Mesenteric fat pad (tissue), 1 donor: ENCODE data around the gene MSL3. TPM values are rescaled to one million over a fixed set of nuclear protein-coding genes. Genes with fewer than 3 reads are reported as not detected.

Experiments used
- DNase-seq: peaks from one replicate; pipeline ENCODE4 v3.0.0-alpha.2; 2020; ENCODE audit warnings: low spot score
- long read RNA-seq: library from polyadenylated mRNA; unstranded; transcript quantifications from one replicate; pipeline ENCODE4 v2.0.0, GENCODE V29; 2020
- total RNA-seq: library from RNA; stranded (reverse); fragmentation: NEBNext Ultra II Directional; extraction: Animal tissue kit (Norgen Biotek cat#: 25700); gene quantifications from one replicate; pipeline ENCODE4 v1.2.1, GENCODE V29; 2021
- donor health status: DM: yes; HTN: yes; CAD: no.

MSL3 gene, protein sequence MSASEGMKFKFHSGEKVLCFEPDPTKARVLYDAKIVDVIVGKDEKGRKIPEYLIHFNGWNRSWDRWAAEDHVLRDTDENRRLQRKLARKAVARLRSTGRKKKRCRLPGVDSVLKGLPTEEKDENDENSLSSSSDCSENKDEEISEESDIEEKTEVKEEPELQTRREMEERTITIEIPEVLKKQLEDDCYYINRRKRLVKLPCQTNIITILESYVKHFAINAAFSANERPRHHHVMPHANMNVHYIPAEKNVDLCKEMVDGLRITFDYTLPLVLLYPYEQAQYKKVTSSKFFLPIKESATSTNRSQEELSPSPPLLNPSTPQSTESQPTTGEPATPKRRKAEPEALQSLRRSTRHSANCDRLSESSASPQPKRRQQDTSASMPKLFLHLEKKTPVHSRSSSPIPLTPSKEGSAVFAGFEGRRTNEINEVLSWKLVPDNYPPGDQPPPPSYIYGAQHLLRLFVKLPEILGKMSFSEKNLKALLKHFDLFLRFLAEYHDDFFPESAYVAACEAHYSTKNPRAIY
- 29.9 TPM for total RNA-seq
- long read RNA-seq, transcript MSL3-201 (13 exons, 2,364 nt) = major isoform, 20 of 49 reads
- long read RNA-seq, transcript MSL3-233 (12 exons, 2,507 nt) = minor isoform, 11 of 49 reads
- long read RNA-seq, partial matches to known transcripts = 3 of 49 reads
- long read RNA-seq, other reads (novel, unspliced or antisense) = 6 of 49 reads

DNA sequence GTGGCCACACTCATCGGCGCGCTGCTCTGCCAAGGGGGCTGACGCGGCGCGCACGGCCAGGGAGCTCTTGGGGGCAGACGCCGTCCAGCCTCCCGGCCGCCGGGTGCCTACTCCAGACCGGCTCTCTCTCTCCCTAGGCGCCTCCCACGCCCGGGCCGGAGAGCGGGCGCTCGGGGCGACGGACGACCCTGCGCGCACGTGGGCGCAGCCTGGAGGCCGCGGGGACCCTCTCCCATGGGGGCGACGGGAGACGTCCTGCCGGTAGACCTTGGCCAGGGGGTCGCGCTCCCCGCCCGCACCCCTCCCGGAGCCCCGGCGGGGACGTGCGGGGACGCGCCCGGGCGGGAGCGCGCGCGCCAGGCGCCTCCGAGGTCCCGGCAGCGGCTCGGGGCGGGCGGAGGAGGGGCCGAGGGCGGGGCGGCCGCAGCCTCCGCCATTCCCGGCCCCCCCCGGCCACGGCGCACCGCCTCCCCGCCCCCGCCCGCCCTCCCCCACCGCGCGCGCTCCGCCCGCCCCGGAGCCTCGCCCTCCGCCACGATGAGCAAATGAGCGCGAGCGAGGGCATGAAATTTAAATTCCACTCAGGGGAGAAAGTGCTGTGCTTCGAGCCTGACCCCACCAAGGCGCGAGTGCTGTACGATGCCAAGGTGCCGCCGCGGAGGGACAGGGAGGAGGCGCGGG lies at the start of gene MSL3:
TSS of gene MSL3 (plus strand) at position 519 of the 681 bp plus-strand sequence. CDS start at position 546, 27 bp downstream.
- no peak for DNase-seq

DNA sequence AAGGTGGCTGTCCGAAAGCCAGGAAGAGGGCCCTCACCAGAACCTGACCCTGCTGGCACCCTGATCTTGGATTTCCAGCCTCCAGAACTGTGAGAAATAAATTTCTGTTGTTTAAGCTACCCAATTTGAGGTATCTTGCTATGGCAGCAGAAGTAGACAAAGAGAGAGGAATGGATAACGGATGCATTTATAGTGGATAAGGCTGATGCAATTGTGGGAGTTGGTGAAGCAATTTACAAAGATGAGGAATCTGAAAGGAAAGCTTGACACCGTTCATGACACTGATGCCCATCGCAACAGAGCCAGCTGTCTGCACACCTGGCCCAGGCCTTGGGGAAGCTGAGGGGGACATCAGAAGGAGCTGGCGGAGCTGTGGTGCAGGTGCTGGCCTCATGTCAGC lies 35.7 kb upstream of the MSL3 start:
- no peak for DNase-seq

DNA sequence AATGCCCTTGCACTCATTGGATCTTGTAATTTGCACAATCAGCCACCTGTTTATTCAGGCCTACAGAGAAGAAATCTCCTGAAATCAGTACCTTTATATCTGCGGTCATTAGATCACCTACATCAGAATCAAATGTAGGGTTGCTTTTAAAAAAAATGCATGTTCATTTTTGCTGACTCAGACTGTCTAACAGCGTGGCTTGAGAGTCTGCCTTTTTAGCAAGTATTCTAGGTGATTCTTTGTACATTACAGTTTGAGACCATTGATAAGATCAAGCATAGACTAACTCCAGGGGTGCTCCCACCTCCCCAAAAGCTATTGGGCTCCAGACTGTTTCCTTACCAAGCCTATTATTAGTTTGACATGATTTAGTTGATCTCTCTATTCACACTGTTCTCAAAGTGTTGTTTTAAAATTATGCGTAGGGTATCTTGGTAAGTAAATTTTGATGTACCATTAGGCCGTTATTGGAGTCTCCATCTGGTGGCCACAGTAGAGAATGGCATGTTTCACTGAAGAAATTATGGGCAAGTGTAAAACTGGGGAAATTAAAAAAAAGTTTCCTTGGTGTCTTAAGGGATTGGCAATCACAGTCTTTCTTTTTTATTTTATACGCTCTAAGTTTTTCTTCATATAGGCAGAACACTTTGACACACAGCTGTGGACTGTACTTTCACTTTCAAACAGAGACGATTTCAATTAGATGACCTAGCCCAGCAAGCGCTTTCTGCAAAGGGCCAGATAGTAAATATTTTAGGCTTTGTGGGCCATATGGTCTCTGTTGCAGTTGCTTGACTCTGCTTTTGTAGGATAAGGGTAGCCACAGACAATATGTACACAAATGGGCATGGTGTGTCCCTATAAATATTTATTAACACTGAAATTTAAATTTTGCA lies 33.7 kb upstream of the MSL3 start:
- no peak for DNase-seq

DNA sequence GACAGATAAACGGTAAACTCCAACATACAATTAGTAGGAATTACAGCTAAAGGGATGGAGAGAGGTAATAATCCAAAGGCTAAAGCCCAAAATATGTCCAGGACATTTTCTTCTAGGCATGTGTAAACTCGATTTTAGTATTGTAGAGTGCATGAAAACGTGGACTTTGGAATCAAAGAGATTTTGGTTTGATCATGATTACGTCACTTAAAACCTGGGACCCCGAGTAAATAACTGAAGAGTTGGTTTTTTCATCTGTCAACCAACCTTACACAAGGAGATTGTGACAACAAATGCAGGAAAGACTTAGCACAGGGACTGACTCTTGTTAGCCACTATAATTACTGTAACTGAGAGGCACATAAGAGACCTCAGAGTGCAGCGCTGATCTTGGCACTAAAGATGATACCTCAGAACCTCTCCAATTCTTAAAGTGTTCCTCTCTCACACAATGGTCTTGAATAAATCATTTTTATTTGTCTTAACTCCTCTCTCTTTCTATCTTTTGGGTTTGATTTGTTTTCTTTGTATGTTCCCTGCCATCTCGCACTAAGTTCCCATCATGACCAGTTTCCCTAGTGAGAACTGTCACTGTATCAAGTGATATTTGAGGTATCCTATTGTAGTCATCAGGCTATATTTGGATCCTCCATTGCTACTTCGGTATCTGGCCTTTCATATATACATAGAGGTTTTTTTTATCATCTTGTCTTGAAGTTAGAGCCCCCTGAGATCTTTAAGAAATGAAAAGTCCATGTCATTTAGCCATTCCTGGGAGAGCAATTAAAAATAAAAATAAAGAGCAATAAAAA lies 32.2 kb upstream of the MSL3 start:
- no peak for DNase-seq

DNA sequence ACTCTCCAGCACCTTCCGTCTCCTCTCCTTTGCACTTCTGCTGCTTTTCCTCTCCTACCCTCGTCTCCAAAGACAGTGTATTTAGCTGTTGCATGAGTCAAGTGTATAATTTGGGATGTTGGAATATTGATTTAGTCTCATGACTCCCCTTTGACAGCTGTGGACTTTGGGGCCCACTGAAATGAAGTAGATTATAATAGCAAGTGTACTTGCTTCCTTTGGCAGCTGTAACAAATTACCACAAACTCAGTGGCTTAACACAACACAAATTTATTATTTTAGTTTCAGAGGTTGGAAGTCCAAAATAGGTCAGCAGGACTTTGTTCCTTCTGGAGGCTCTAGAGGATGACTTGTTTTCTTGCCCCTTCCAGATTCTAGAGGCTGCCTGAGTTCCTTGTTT lies 29.5 kb upstream of the MSL3 start:
- DNase-seq = no peak

DNA sequence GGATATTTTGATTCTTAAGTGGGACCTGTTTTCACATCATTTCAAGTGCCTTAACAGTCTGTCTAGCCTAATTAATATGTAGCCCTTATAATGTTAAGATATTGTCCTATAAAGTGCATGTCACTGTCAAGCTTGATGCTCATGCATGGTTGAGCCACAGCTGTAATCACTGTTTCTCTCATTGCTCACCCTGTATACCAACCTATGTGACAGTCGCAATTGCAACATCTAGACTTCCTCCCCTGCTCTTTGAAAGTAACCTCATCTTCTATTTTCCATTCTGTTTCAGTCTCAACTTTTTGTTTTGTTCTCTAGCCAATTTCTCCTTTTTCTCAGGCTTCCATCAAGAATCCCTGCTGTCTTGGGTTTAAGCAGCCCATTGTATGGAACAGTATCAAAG lies 24.4 kb upstream of the MSL3 start:
- DNase-seq = no peak

DNA sequence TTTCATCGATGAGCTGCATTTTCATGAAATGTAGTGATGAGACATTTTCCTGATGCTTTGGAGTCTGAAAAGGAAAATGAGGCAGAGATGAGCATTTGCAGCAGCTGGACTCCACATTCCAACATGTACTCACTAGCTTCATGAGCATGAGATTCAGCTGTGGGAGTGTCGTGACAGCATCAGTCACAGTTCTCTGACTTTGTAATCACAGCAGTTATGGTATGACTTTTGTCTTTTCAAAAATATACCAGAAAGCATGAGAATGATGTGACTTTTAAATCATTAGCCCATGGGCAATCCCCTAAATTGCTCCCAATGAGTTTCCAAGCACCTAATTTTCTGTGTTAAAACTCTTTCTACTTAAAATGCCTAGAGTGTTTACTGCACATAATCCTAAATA lies 18.3 kb upstream of the MSL3 start:
- DNase-seq = no peak

DNA sequence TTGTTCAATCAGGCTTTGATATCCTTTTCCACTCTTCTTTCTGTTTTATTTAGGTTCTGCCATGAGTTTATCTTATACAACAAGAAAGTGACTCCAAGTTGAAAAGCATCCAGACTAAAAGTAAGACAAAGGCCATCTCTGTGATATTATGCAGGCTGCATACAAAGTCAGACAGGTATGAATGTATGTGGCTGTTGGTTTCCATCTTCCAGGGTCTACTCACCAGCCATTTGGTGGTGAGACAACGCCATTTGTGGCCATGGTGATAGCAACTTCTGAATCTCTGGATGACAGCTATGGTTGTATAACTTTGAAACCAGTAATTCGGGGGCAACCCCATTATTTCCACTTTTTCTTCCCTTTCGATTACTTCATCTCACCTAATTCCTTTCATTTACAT lies 17.2 kb upstream of the MSL3 start:
- no peak for DNase-seq

DNA sequence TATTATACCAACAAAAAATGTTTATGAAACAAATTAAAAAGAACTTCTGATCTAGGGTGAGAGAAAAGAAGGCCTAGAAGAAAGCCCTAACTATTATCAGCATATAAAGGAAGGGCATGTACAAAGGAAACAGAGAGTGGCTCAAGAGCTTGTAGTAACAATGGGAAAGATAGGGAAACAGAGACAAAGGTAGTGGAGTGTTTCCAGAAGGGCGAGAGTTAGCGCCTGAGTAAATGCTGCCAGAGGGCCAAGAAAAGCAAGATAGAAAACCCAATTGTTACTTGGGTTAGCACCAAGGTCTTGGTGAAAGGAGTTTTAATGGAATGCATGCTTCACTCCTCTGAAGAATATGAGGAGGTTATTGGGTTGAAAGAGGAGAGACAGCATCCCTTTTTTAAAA lies 16.5 kb upstream of the MSL3 start:
- no peak for DNase-seq

DNA sequence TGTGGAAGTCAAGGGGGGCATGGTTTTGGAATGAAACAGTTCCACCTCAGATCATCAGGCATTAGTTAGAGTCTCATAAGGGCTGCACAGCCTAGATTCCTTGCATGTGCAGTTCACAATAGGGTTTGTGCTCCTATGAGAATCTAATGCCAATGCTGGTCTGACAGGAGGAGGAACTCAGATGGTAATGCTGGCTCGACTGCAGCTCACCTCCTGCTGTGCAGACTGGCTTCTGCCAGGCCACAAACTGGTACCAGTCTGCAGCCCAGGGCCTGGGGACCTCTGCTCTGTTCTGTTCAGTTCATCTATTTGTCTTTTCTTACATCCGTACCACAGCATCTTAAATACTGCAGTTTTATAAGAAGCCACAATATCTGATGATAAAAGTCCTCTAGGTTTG lies 12.2 kb upstream of the MSL3 start:
- DNase-seq = no peak

DNA sequence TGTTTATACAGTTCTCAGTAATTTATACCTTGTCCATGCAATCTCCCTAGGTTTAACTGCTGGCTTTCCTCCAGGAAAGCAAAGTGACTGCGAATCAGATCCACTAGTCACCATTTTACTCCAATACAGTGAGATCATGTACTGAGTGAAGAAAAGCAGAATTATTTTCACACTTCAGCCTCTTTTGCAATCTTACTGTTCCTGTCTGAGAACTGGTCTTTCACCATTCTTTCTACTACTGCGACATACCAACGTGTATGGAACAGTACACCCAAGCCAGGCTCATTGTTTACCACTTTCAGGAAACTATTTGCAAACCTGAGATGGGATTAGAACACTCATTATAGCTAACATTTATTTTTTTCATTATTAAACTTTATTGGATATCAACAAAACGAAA lies 8.0 kb upstream of the MSL3 start:
- no peak for DNase-seq

DNA sequence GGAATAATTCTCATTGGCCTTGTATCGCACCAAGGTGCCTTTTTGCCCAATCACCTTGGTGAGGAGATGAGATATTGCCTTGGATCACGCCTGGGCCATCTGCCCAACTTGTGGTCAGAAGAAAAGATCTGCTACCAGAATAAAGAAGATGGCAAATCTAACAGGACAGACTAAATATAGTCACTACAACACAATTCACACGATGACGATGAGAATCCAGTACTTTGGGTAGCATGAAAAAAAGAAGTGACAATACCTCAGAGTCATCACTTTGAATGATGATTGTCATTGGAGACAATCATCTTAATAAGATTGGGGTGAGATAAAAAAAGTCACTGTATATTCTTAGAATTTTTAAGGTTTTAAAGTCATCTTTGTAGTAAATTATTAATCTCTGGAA lies 7.3 kb upstream of the MSL3 start:
- no peak for DNase-seq

DNA sequence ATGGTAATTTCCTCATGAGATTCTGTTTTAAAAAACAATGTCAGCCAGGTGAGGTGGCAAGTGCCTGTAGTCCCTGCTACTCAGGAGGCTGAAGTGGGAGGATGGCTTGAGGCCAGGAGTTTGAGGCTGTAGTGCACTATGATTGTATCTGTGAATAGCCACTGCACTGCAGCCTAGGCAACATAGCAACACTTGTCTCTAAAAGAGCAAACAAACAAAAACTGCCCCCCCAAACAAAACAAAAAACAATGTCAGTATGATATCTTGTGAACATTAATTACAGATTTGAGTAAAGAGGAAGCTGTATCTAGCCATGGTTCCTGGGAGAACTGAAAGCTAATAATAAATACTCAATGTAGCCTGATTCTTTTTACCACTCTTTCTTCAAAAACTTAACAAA lies 6.8 kb upstream of the MSL3 start:
- no peak for DNase-seq

DNA sequence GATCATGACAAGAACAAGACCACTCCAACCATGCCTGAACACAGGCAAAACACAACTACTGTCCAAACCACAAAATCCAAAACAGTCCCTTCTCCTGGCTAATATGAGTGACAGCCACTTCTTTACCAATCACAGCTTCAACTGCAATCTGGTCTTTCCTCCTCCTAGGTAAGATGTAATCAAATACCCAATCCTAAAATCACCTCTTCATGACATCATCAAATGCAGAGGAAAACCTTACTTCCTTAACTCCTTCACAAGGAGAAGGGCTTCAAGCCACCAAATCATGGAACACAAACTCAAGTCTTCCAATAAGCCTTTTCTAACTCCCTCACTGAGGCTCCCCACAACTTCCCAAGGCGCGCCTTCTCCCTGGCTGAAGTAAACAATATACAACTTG lies 4.4 kb upstream of the MSL3 start:
- DNase-seq = no peak

DNA sequence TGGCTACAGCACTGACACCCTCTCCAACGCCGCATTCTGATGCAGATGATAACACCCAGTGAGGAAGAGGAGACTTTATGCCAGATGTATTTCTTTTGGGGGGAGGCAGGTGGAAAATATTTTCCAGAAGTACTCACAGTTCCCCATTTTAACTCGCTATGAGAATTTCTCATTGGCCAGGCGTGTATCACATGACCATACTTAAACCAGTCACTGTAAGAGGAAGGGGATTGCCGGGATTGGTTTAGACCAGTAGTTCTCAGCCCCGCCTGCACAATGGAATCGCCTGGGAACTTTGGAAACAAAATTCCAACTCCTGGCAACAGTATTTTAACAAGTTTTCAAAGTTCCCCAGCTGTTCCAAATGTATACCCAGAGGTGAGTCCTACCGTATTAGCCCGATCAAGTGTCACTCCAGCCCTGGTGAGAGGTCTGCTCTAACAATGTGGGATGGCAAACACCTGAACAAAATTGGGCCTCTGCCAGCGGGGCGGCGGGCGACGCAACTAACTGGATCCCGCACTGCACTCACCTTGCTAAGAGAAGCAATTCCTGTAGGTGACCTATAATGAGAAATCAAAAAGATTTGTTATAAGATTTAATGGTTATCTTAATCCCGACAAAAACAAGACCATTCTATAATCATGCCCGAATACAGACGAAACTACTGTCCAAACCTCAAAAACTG lies 2.9 kb upstream of the MSL3 start:
- no peak for DNase-seq

DNA sequence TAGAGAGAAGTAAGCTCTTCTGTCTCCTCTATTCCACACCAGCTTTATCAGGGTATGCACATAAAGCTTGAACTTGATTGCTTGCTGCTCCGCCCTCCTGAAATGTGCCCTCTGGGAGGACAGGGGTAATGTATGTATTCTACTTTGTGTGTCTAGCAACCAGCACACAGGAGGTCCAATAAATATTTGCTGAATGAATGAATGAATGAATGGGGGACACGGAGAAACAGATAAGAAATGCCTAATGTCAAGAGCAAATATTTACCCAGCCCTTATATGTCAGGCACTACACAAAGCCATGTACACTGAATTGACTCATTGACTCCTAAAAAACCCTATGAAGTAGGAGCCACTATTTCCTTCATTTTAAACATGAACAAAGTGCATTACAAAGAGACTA lies 2.3 kb upstream of the MSL3 start:
- no peak for DNase-seq

DNA sequence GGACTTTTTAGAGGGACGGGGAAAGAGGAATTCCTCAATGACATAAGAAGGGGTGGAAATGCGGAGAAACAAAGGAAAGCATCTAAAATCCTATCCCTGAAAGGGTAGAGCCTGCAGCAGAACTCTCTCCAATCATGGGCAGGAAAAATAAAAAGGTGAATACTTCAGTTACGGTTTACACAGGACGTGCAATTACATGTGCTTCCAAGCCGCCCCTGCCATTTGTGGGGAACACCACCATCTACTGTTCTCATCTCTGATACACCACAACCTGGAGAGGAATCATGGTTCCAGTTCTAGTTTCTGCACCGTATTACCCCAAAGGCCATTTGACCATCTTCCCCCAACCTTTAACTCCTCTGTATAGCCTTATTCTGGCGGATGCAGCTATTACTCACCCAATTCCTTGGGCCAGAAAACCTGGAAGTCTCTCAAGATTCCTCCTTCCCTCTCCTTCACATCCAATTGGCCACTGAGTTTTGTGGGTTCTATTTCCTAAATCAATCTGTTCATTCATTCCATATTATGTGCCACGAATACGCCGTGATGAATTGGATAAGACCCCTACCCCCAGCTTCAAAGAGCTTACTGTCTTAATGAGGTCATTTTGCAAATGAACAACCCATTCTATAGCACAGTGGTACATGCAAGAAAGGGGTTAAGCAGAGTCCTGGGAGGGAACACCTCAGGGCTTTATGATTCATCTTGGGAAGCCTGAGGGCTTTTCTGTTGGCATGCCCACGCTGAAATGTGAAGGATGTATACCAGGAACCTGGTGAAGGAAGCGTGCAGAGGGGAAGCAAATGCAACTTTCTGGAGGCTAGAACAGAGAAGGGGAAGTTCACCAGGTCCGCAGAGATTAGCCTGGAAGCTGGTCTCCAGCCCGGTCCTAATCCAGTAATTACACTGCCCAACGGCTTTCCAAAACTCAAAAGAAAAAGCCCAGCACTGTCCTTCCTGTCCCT lies 1.4 kb upstream of the MSL3 start:
- no peak for DNase-seq

DNA sequence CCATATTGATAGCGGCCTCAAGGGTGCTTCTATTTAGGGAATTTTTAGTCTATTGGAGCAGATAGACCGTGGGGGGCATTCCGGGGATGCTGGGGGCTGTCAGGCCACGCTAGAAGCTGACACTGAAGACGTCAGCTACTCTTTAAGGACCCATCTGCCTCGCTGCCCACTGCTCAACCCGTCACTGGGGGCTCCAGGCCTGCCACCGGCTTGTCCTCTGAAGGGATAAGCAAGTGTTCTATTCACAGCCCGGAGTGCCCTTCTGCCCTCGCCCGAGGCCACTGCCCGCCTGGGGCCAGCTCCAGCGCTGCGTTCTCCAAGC lies 679 bp upstream of the MSL3 start:
- no peak for DNase-seq
